IPS-NIHi11 (cell line): ENCODE results near the gene IL10RB.
"Not testable (repeated sequence)": the region's sequence is repeated elsewhere in the genome, so short reads cannot be mapped to it uniquely, and the experiment has no call there.

Experiments used
- DNase-seq: peaks from one replicate; pipeline ENCODE4 v3.0.0; 2012; ENCODE audit warnings: mixed read lengths, low spot score

IL10RB gene

DNA sequence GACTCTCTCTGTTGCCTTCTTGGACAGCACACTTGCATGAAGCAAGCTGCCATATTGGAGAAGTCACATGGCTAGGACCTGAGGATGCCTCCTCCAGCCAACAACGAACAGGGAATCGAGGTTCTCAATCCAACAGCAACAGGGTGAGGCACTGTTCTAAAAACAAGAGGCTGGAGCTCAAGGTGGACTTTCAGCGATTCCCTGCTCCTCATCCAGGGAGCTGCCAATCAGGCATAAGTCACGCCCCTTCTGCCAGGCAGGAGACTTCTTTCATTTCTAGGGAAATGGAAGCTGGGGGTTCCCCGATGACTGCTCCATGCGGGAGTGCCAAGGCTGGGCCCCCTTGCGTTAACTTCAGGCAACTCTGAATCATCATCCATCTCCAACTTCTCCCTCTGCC, 35.9 kb downstream of the IL10RB start:
- DNase-seq, result no peak

DNA sequence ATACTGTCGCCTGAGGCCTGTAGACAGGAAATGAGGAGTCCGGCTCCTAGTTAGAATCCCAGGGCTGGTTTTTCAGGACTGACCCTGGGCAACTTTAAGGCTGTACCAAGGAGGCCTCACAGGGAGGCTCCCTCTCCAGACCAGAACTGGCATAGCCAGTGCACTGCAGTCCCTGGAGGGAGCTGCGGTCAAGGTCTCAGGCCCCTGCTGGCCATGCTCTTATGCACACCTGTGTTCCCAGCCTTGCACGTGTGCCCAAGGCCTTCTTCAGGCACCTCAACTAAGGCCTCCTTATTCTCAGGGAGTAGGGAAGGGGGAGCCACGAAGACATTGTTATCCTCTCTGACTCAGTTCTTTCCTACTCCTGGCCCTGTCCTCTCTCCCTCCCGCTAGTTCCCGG, 36.6 kb downstream of the IL10RB start:
- peak; percentile 61 for DNase-seq

DNA sequence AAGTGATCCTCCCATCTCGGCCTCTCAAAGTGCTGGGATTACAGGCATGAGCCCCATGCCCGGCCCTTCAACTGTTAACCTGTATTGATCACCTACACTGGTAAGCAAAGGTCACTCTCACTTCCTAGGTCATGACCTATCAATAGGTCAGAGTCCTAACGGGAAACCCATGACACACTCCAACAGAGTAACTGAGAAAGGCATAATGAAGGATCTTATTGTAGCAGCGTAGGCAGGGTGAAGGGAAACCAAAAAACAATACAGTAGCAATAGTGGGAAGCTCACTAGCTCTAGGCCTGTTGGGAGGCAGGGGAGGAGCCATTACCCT, 39.1 kb downstream of the IL10RB start:
- no peak for DNase-seq

DNA sequence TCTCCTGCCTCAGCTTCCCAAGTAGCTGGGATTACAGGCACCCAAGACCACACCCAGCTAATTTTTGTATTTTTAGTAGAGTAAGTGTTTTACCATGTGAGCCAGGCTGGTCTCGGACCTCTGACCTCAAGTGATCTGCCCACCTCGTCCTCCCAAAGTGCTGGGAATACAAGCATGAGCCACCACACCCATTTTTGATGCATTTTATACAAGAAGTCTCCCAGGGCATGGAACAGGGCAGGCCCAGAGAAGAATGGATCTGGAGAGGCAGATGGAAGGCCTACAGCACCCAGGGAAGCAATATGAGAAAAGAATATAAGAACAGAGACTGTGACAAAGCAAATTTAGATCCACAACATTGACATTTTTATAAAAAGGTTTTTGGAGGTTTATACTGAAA, 39.8 kb downstream of the IL10RB start:
- no peak for DNase-seq

DNA sequence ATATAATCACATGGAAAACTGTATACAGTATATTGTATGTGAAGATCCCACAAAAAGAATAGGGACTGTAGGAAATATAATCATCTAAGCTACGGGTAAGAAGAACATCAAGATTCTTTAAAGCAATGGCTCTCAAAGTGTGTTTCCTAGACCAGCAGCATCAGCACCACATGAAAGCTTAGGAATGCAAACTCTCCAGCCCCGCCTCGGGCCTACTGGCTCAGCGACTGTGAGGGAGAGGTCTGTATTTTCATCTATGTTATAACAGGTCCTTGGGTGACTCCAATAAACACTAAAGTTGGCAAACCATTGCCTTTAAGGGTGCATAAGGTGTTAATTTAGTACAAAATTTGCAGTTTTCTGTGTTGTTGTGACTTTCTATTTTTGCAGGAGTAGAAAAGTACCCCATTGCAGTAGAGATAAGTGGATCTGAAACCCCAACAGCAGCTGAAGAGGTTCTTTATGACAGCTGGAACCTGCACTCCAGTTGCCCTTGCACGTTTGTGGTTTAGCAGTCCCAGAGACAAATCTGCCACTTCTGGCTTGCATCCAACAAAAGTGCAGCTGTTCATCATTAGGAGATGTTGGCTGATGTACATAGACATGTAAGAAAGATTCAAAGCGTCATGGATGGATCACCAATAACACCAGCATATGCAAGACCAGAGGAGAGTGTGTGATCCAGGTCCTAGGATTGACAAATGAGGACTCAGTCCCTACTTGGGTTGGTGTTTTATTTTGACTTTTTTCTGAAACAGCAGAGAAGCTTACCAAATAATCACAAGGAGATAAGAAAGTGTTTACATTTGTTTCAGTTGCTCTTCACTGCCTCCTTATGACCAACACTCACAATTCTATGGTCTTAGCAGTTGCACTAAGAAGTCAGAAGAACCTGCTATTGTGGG, 42.7 kb downstream of the IL10RB start:
- no peak for DNase-seq

DNA sequence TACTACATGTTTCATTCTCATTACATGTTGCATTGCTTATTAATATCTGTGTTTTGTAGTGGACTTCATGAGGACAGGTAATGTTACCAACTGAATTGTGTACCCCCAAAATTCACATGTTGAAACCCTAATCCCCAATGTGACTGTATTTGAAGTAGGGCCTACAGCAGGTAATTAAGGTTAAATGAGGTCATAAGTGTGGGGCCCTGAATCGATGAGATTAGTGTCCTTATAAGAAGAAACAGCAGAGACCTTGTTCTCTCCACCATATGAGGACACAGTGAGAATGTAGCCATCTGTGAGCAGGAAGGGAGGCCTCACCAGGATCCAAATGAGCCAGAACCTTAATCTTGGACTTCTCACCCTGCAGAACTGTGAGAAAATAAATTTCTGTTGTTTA, 43.6 kb downstream of the IL10RB start:
- DNase-seq, result no peak

DNA sequence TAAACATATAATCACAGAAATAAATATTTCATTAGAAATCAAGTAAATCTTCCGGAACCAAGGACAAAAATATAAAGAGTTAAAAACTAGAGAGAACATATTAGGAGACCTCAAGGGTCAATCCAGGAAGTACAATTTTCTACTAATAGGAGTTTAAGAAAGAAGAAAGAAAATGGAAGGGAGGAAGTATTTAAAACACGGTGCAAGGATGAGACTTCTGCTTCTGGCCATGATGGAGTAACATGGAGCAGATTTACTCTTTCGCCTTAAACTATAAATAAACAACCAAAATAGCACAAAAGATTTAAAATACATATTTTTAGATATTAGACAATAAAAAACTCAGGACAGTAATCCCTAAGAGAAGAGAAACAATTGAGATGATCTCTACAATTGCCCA, 46.0 kb downstream of the IL10RB start:
- no peak for DNase-seq

DNA sequence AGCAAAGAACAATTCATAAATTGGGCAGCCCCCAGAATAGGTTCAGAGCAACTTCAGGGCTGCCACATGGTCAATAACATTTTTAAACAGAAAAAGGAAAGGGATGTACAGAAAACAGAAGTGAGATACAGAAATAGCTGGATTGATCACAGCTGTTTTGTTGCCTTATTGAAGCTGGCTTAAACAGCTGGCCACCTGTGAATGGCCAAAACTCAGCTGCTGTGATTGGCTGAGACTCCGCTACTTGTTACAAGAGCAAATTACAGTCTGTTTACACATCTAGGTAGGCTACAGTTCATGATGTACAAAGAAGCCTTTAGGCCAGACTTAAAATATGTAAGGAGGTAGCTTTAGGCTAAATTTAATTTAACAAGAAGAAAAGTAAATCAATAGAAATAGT, 47.0 kb downstream of the IL10RB start:
- DNase-seq, result no peak

DNA sequence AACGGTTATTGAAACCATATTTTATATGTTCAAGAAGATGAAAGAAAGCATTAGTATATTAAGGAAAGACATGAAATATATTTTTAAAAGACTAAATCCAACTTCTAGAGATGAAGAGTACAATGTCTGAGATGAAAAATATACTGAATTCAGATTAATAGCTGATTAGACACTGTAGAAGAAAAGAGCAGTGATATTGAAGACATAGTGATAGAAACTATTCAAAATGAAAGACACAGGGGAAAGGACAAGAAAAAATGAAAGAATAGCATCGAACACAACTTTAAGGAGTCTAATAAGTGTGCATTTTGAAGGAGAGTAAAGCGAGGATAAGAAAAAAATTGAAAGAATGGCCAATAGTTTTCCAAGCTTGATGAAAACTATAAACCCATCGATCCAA, 47.4 kb downstream of the IL10RB start:
- DNase-seq, result no peak

DNA sequence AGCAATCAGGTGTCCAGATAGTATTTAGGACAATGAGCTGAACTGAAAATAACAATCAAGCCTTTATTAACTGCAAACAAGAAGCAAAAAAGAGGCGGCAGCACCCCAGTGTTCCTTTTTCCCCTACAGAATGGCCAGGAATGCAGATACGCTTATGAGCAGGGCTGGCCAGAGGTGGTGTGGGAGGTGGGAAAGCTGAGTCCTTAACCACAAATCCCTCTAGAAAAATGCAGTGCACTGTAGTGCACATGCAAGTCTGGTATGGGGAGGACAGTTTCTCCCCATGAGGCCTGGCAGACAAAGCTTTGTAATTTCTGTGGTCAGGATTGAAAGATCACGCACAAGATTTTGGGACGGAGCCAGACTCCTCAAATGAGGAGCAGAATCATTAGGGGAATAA, 47.9 kb downstream of the IL10RB start:
- DNase-seq, result no peak

DNA sequence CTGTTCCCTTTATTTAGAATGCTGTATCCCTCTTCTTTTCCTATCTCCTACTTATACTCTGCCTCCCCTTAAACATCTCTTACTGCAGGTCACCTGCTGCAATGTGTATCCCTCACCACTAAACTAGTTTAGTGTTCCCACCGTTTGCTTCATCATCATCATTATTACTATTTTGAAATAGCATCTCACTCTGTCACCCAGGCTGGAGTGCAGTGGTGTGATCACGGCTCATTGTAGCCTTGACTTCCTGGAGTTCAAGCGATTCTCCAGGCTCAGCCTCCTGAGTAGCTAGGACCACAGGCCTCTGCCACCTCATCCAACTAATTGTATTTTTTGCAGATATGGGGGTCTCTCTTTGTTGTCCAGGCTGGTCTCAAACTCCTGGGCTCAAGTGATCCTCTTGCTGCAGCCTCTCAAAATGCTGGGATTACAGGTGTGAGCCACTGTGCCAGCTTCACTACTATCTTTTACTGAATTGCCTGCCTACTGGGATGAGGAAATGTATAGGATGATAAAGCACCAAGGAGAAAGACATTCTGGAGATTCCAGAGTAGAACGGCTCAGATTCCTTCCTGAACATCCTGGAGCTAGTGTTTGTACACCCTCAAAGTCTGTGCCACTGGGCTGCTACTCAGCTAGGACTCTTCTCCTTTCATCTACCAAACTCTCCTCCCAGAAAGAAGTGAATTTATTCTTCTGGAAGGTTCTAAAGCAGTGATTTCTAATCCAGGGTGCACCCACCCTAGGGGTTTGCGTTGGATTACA, 50.0 kb downstream of the IL10RB start:
- DNase-seq, result no peak

DNA sequence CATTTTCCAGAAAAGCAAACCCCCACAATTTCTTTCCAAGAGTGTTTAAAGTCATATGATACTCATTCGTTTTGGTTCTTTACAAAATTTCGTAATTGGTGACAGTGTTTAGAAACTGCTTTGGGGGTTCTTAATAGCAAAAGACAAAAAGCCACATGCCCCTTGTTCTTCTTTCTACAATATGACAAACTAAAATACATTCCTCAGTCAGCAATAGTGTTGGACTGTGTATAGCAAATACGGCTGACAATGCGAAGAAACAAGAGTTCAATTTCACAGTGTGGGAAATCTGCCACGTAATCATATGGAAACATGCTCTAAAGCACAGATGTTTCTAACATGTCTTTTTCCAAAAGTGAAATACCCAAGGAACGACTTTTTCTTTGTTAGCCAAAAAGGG, 51.0 kb downstream of the IL10RB start:
- no peak for DNase-seq

DNA sequence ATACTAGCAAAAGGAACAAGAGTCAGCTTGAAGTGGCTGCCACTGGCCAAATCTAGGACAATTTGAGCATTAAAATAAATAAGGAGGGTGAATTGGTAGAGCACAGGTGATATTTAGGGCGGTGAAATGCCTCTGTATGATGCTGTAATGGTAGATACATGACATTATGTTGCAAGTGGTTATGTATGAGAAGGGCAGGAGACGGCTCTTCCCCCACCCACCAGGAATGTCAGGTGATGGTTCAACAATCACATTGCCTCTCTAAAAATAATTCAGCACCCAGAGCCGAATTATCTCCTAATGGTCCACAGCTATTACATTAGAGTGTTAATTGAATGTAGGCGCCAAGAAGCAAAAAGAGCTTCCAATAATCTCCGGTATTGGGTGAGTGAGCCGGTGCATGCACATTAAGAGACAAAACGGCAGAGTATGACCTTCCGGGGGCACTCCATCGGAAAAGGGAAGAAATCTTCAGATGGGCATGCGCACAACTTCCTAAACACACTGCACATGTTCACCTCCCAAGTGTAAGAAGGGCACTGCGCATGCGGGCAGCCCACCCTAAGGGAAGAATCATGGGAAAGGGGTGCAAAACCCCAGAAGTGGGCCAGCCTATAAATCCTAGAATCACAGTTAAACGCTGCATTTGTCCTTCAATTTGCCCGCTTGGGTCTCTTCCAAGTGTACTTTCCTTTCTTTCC, 51.8 kb downstream of the IL10RB start:
- DNase-seq, result no peak

DNA sequence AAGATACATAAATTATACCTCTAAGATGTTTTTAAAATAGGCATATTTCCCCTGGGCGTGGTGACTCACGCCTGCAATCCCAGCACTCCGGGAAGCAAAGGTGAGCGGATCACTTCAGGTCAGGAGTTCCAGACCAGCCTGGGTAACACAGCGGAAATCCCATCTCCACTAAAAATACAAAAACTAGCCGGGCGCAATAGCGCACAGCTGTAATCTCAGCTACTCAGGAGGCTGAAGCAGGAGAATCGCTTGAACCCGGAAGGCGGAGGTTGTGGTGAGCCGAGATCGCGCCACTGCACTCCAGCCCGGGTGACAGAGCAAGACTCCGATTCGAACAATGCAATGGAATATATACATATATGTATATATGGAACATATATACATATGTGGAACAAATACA, 54.8 kb downstream of the IL10RB start:
- DNase-seq, result not testable (repeated sequence)

DNA sequence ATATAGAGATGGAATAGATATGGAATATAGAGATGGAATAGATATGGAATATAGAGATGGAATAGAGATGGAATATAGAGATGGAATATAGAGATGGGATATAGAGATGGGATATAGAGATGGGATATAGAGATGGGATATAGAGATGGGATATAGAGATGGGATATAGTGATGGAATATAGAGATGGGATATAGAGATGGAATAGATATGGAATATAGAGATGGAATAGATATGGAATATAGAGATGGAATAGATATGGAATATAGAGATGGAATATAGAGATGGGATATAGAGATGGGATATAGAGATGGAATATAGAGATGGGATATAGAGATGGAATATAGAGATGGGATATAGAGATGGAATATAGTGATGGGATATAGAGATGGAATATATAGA, 57.4 kb downstream of the IL10RB start:
- not testable (repeated sequence) for DNase-seq

DNA sequence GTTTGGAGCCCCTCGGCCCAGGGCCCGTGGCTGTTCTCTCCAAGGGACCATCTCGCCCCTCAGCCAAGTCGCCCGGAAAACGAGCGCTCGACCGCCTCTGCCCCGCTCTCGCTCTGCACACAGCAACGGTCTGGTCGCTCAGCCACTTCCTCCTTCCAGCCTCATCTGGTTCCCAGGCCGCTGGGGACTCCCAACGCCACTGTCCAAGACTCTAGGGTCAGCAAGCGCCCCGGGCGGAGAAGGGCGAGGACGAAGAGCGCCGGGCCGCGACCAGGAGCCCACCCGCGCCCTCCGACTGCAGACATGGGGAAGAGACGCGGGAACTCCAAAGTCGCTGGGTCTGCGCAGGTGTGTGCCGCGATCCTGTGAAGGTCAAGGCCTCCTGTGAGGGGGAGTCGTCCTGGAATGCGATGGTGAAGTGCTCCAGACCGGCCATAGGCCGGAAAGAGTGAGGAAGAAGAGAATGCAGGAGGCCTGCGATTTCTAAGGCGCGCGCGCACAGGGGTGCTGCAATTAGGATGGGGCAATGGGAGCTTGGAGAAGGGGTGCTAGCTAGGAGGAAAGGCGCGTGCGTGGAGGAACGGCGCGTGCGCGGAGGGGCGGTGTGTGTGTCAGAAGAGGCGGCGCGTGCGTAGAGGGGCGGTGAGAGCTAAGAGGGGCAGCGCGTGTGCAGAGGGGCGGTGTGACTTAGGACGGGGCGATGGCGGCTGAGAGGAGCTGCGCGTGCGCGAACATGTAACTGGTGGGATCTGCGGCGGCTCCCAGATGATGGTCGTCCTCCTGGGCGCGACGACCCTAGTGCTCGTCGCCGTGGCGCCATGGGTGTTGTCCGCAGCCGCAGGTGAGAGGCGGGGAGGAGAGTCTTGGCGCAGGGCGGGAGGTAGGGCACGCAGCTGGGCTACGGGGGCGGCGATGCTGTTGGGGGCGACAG, 58.4 kb downstream of the IL10RB start, which contains the start of gene IFNAR1:
Gene IFNAR1 (plus strand): TSS at position 680 of the 931 bp plus-strand sequence. CDS start 86 bp downstream, at position 766.
- DNase-seq, result peak; percentile 96

DNA sequence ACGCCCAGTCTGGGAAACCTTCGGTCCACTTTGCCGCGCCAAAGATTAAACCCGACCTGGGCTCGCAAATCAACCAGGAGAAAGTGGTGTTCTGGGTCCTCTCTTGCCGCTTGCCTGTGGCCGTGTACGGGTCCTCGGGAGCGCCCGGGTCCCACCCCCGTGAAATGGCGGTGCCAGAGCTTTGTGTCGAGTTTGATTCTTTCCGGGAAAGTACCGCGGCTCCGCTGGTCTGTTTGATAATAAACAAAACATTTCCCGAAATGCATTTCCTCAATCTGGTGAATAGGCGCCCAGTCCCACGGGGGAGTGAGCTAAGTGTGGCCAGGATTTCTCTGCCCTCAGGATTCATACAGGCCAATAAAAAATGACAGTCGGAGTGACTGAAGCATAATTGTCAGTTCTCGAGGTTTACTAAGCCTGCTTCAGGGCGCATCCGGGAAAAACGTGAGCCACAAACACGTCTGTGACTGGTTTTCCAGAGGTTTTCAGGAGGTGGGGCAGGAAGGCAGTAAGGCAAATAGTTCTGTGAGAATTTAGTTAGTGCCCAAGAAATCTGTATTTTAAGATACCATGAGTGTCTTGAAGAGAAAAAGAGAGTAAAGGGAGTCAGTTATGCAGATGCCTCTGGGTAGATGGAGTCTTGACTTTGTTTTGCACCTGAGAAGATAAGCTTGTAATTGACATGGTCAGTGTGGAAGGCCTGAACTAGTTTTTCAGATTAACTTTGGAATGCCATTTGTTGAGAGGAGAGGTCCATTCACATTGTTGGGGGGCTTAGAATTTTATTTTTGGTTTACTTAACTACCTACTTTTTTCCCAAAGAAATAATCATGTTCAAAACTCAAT, 59.3 kb downstream of the IL10RB start:
- DNase-seq, result no peak

DNA sequence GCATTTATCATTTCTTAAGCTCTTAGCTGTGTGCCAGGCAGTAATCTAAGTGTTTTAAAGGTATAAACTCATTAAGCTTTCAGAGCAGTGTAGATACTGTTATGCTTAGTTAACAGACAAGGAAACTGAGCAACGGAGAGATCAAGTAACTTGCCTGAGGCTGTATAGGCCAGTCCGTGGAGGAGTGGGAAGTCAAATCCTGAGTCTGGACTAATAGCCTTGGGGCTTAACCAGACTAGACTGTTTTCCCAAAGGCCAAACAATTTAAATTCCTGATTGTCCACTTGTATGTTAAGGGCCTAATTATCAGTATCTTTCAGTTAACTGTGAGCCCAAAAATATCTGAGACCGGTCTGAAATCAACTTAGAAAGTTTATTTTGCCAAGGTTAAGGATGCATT, 61.2 kb downstream of the IL10RB start:
- no peak for DNase-seq

DNA sequence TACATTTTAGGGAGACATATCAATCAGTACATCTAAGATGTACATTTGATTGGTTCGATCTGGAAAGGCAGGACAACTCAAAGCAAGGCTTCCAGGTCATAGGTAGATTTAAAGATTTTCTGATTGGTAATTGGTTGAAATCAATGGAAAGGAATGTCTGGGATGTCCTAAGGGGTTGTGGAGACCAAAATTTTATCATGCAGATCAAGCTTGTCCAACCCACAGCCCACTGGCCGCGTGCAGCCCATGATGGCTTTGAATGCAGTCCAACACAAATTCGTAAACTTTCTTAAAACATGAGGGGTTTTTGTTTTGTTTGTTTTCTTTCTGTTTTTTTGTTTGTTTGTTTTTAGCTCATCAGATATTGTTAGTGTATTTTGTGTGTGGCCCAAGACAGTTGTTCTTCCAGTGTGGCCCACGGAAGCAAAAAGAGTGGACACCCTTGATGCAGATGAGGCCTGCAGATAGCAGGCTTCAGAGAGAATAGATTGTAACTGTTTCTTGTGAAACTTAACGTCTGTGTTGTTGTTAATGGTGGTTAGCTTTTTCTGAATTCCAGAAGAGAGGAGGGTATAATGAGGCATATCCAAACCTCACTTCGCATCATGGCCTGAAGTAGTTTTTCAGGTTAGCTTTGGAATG, 61.7 kb downstream of the IL10RB start:
- no peak for DNase-seq

DNA sequence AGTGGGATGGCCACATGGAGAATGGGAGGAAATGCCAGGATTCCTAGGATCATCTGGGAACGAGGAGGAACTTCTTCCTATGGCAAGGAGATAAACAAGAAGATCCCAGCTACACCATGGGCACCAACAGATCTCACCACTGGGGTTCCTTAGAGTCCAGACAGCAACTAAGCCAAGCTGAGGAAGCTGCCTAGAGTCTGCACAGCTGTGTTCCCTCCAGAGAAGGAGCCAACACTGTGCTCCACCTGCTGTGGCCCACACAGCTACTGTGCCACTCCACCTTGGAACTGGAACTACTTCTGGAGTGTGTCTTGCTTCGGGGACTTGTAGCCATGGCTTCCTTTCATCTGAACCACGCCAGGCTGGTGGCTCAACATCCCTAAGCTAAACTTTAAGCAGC, 64.6 kb downstream of the IL10RB start:
- DNase-seq, result no peak
